Astrocyte (in vitro differentiated cells and primary cell): ENCODE data around the gene ZNF827.

Experiments used
- CTCF ChIP-seq: IDR thresholded peaks from 2 replicates; pipeline ENCODE4 v1.5.1; 2011; ENCODE audit warnings: low read depth, mild to moderate bottlenecking, inconsistent platforms, low read length, moderate library complexity; ENCODE audit not compliant: insufficient read depth
- EZH2 ChIP-seq: IDR thresholded peaks from 2 replicates; pipeline ENCODE4 v1.6.1; 2012; ENCODE audit warnings: mild to moderate bottlenecking, low read length, inconsistent platforms; ENCODE audit not compliant: insufficient read depth

- TF ChIP-seq CTCF (no peak), EZH2 (no peak)
Measured at GRCh38 chr4:145735827-145736226, 202.8 kb downstream of the ZNF827 start.
